Stimulated activated CD8-positive, alpha-beta memory T cell treated with anti-CD3 and anti-CD28 coated beads, Interleukin-4, amount 100 ng/mL, for 24 hours (primary cell): ENCODE measurements around the gene SCN1B.
"Not testable (repeated sequence)": the region's sequence is repeated elsewhere in the genome, so short reads cannot be mapped to it uniquely, and the experiment has no call there.

ENCODE experiments used
- DNase-seq: peaks from one replicate; pipeline ENCODE4 v3.0.0-alpha.2; 2020; ENCODE audit warnings: low read depth

The SCN1B gene

GRCh38 chr19:35017507-35017906, 12.8 kb upstream of the SCN1B start:
- DNase-seq: no peak

GRCh38 chr19:35018379-35018778, 11.9 kb upstream of the SCN1B start:
- DNase-seq: no peak

GRCh38 chr19:35019144-35019543, 11.1 kb upstream of the SCN1B start:
- DNase-seq: no peak

- DNase-seq: no peak
Measured at GRCh38 chr19:35021016-35021415, 9.3 kb upstream of the SCN1B start.

GRCh38 chr19:35021596-35021995, 8.7 kb upstream of the SCN1B start:
- DNase-seq: no peak

- DNase-seq: no peak
Measured at GRCh38 chr19:35022460-35022859, 7.8 kb upstream of the SCN1B start.

GRCh38 chr19:35023428-35023827, 6.8 kb upstream of the SCN1B start:
- DNase-seq: no peak

- no peak for DNase-seq
Measured at GRCh38 chr19:35024095-35024494, 6.2 kb upstream of the SCN1B start.

GRCh38 chr19:35025969-35026368, 4.3 kb upstream of the SCN1B start:
- no peak for DNase-seq

GRCh38 chr19:35026418-35026817, 3.9 kb upstream of the SCN1B start:
- DNase-seq: no peak

GRCh38 chr19:35027009-35027408, 3.3 kb upstream of the SCN1B start:
- no peak for DNase-seq

- DNase-seq: no peak
Measured at GRCh38 chr19:35027851-35028599, 2.2 kb upstream of the SCN1B start.

GRCh38 chr19:35028600-35028885, 1.7 kb upstream of the SCN1B start:
- DNase-seq: not testable (repeated sequence)

- DNase-seq: not testable (repeated sequence)
Measured at GRCh38 chr19:35029275-35029736, 964 bp upstream of the SCN1B start.

GRCh38 chr19:35029737-35030256, 473 bp upstream of the SCN1B start:
- no peak for DNase-seq

- DNase-seq: no peak
Measured at GRCh38 chr19:35031072-35031881, 1.0 kb downstream of the SCN1B start.

GRCh38 chr19:35032356-35032865, 2.1 kb downstream of the SCN1B start:
- no peak for DNase-seq

GRCh38 chr19:35033067-35034004, 3.1 kb downstream of the SCN1B start:
- no peak for DNase-seq

- no peak for DNase-seq
Measured at GRCh38 chr19:35034005-35034502, 3.8 kb downstream of the SCN1B start.

- no peak for DNase-seq
Measured at GRCh38 chr19:35034588-35035382, 4.5 kb downstream of the SCN1B start.
